Cardiac fibroblast (primary cell): ENCODE results near the gene AIFM1.

Source experiments
- DNase-seq, 2 donors: peaks; one replicate each; pipeline versions ENCODE4 v3.0.0 to v3.0.0-alpha.2; 2010; ENCODE audit warnings: low read depth in 2 of 2
- H3K4me3 ChIP-seq, 2 donors: replicated peaks in 1 of 2; 1 replicate in 1 of 2; 2 replicates in 1 of 2; pipeline ENCODE4 v1.5.1; 2011; ENCODE audit warnings: low read depth in 2 of 2, low read length in 2 of 2, mild to moderate bottlenecking in 2 of 2, moderate library complexity in 1 of 2
- TF ChIP-seq, protein P1 (sequence below): IDR thresholded peaks from one replicate; pipeline ENCODE4 v1.5.1; 2011; ENCODE audit warnings: low read depth, mild to moderate bottlenecking, low read length, inconsistent platforms

The AIFM1 gene

DNA sequence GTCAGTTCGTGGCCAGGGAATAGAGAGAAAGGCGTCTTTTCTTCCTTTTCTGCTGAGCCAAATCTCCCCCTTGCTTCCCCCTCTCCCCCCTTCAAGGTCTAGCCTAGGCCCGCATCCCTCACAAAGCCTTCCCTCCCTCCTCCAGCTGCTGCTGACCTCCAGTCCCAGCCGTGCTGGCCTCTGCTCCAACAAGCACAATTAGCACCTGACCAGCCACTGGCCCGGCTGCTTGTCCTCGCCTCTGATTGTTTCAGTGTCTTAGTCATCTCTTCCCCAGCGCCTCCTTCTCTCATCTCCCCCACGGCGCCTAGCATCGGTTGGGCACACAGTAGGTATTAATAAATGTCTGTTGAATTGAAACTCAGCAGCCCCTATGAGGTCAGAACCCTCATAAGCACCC lies 59.6 kb downstream of the AIFM1 start:
- peak in 1 of 2 donors; percentile 31 for DNase-seq
- no peak overlapping the region for H3K4me3 ChIP-seq
- TF ChIP-seq, protein P1, sequence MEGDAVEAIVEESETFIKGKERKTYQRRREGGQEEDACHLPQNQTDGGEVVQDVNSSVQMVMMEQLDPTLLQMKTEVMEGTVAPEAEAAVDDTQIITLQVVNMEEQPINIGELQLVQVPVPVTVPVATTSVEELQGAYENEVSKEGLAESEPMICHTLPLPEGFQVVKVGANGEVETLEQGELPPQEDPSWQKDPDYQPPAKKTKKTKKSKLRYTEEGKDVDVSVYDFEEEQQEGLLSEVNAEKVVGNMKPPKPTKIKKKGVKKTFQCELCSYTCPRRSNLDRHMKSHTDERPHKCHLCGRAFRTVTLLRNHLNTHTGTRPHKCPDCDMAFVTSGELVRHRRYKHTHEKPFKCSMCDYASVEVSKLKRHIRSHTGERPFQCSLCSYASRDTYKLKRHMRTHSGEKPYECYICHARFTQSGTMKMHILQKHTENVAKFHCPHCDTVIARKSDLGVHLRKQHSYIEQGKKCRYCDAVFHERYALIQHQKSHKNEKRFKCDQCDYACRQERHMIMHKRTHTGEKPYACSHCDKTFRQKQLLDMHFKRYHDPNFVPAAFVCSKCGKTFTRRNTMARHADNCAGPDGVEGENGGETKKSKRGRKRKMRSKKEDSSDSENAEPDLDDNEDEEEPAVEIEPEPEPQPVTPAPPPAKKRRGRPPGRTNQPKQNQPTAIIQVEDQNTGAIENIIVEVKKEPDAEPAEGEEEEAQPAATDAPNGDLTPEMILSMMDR, result no peak

DNA sequence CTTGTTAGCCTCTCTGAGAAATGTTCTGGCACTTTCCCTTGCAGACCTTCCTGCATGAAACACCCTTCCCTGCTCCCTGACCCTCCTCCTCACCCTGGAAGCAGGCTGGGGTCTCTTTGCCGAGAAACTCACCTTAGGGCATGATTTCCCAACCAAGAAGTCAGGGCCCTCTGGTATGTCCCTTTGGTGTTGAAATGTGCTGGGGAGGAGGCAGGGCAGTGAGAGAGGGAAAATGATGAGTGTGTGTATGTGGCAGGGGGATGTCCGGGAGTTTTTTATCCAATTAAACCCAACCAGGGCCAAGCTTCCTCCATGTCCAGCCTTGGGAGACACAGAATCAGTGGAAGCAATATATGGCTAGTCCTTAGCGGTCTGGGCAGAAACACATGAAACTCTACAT lies 60.4 kb downstream of the AIFM1 start:
- DNase-seq, result no peak
- no peak overlapping the region for H3K4me3 ChIP-seq
- TF ChIP-seq, protein P1, result no peak

DNA sequence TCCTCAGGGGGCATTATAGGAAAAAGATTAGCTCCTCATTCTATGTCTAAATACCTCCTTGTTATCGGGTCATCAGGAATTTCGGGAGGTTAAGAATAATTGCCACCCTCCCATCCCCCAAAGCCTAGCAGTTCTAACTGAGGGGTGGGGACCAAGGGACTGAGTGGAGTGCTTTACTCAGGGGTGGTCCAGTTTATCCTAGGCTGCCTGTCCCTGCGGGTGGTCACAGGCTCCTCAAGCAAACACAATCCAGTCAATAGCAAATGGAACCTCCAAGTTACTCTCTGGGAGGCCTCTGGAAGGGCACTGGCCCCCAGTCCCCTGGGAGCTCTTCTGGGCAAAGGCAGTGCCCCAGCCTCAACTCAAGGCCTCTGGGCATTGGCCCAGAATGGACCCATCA lies 62.0 kb downstream of the AIFM1 start:
- H3K4me3 ChIP-seq, result no peak overlapping the region
- no peak for DNase-seq
- TF ChIP-seq, protein P1, result no peak

GRCh38 chrX:130100180-130100579 lies 65.5 kb downstream of the AIFM1 start:
- no peak overlapping the region for H3K4me3 ChIP-seq
- TF ChIP-seq, protein P1, result no peak
- peak; percentile 91 to 95 for DNase-seq

DNA sequence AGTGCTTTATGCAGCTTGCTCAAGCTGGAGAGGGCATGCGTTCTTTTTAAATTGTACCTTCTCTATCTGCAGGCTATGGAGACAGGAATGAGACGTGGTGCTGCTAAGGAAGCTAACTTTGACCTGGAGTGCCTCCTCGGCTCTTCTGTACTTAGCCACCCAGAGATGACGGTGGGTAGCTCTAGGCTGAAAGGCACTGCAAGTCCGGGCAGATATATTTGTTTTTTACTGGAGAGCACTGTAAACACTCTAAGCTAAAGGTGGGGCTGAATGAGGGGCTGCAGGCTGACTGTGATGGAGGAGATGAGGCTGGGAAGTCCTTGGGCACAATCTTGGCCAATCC lies 67.5 kb downstream of the AIFM1 start:
- H3K4me3 ChIP-seq, result no peak overlapping the region
- TF ChIP-seq, protein P1, result no peak

GRCh38 chrX:130097507-130098209 lies 68.0 kb downstream of the AIFM1 start:
- DNase-seq, result no peak
- TF ChIP-seq, protein P1, result no peak
- H3K4me3 ChIP-seq, result no peak overlapping the region

More for the DNA sequence above, 67.5 kb downstream of the AIFM1 start:
- no peak for DNase-seq
